DMS 273 treated with DMSO at 0.1 percent for 48 hours (cell line): ENCODE data around the gene HOXD13.
A peak's percentile ranks its signal among the peaks of the same experiment; 100 is the strongest.

Experiments
- DNase-seq: peaks from one replicate; lab custom pipeline; 2025; lab: John Stamatoyannopoulos, UW

The HOXD13 gene

DNA sequence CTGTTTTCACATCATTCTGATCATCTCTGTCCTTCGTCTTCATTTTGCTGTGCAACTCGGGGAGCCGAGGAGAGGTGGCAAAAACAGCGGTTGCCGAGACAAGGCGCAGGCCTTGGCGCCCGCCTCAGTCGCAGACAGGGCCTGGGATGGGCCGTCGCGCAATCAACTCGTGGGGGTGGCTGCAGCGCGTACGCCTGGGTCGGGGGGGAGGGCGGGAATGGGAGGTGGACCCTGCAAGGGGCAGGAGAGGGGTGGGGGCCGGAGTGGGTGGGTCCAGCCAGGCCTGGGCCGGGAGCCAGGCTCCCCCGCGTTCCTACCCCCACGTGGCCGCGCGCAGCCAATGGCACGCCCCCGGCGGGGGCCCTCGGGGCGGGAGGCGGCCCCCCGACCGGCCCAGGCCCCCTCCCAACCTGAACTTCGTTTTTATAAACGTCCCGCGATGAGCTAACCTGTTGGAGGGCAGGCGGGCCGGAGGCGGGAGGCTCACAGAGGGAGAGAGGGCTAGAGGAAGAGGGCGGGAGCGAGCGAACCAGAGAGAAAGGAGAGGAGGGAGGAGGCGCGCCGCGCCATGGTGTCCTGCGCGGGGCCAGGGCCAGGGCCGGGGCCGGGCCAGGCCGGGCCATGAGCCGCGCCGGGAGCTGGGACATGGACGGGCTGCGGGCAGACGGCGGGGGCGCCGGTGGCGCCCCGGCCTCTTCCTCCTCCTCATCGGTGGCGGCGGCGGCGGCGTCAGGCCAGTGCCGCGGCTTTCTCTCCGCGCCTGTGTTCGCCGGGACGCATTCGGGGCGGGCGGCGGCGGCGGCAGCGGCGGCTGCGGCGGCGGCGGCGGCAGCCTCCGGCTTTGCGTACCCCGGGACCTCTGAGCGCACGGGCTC is at the start of gene HOXD13:
HOXD13 (plus strand) TSS at position 452 of the 875 bp plus-strand sequence; CDS start at position 622, 170 bp downstream.
- DNase-seq: peak; percentile 9

- no peak for DNase-seq
These were observed 36.1 kb upstream of the HOXD13 start for GRCh38 chr2:176056406-176056805.

GRCh38 chr2:176063958-176064357 is 28.6 kb upstream of the HOXD13 start:
- peak; percentile 29 for DNase-seq

DNA sequence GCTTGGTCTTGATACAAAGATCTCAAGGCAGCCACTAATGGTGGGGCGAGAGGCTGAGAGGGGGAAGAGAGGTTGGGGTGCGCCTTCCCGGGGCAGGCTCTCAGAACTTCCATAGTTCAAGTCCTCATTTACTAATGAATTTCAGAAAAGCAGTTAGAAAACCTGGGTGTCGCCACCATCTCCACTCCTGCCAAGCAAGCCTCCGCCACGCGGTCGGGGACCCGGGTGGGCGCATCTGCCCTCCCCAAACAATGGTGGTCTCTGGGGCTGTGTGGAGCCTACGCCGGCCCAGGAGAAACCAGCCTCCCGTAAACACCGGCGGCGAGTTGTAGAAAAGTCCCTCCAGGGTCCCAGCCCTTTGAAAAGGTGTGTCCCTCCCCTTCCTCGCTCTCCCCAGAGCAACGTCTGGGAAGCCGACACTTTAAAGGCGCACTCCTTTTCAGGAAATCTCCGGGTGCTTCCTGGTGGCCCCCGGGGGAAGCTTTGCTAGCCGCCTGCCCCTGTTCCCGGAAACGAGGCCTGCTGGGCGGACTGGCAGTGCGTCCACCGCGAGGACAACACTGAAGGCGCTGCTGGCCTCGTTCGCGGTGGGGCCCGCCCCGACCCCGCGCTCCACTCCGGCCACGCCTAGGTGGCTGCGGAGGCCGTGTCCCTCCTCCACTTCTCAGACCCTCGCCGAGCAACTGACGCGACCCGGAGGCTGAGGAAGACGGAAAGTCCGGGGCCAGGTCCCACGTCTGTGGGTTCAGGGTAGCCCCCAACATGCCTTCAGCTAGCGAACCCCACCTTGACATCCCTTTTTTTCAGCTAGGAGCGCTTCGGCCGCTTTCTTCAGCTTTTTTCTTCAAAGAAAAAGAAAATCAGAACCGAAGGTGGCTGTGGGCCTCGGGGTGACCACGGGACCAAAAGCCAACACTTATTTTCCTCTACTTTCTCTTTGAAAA is 25.6 kb upstream of the HOXD13 start:
- no peak for DNase-seq

DNA sequence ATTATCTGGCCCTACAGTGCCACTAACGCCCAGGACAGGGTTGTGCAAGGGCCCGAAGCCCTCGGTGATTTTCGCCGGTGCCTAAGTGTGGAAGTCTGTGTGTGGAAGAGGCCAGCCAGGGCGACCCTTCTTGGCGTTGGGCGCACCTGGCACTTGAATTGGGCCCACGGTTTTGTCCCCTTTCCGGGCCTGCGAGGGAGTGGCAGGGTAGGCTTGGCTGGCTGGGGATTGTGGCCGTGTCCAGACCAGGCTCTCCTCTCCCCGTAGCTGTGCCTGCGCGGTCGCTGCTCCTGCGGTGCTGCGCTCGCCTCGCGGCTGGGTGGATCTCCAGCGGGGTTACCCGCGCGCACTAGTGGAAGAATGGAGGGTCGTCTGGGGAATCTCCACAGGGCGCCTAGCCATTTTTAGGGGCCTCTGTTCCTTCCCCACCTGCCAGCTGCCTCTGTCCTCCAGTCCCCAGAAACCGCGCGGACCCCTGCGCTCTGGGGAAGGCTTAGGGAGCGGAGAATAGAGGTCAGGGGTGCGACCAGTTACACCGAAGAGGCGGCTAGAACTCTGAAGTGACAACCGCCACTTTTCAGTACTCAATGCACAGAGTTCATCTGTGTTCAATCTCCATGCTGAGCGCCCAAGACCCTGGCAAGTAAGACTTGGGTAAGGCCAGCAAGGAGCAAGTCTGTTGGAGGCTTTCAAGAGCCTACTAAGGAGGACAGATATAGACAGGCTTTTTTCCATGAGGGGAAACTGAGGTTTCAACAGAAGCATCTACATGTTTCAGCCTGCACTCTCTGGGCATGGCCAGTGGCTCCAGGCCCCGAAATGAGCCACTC is 24.7 kb upstream of the HOXD13 start:
- no peak for DNase-seq

- DNase-seq: no peak
These were observed 24.1 kb upstream of the HOXD13 start for GRCh38 chr2:176068419-176068832.

GRCh38 chr2:176071330-176072291 is 20.9 kb upstream of the HOXD13 start:
- DNase-seq: no peak

GRCh38 chr2:176072292-176072669 is 20.2 kb upstream of the HOXD13 start:
- no peak for DNase-seq

DNA sequence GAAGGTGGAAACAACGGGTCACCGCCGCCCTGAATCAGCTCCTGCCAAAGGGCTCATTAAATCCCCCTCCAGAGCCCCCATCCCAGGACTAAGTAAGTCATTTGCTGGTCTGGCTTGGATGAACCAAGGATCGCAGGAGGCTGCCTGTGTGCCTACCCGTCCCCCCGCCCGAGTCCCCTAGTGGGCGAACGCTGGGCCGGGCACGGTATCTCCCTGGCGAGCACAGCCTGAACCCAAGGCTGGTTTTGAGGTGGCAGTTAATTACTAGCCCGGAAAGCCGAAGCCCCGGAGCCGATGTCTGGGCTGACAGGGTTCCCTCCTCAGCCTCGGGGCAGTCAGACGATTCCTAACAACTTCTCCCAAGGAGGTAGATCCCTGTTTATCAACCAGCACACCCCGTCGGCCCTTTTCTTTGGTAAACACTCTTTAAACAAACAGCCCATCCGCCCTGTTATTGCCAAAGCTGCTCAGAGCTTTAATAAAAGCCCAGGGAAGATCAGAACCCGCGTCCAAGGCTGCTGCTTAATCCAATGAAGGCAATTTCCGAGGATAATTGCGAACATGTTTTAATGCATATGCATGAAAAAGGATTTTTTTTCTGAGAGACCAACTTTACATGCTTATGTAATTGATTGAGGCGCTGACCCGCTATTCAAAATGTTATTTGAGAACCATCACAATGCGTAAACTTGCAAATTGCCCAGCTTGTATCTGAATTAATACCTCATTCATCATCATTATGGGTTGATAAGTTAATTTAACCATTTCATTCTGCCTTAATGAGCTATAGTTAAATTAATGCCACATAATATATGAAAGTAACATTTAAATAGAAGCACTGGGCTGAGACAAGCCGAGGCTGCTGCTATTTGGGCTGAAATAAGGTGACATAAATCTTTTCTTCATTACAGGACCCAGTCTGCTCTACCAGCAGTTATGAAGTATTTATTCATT is 19.3 kb upstream of the HOXD13 start:
- DNase-seq: no peak

DNA sequence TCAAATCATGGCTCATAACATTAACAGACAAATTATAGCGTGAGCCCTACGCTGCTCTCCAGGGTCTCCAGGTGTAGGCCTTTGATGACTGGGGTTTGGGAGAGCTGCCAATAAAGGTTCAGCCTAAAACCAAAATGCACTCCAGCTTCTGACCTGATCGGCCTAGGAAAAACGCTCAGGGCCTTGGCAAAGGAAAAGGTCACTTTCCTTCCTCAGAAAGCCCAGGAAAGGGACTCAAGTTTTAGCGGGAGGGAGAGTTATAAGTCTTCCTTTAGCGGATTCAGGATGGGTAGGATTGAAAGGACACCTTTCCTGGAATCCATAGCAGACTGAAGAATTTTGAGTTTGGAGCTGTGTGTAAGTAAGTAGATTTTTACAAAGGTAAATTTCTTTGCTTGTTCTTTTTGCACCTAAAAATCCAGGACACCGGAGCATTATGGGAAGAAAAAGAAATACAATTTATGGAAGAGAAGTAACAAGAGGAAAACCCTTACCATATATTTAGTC is 17.5 kb upstream of the HOXD13 start:
- DNase-seq: no peak

DNA sequence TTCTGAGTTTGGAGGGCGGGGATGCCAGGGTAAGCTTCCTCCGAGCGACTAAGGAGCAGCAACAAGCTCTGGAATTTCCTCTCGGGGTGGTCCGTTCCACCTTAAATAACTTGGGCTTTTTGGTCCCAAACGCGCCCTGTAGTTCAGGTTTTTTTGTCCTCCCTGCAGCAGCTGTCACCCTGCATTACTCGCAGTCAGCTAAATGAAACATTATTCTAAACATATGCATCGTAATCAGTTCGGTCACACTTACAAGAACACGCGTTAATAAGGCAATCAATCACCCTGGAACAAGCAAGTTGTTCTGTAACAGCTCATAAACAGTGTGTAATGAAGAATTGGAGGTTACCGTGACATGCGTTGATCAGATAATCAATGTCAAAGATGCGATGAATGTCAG is 17.0 kb upstream of the HOXD13 start:
- no peak for DNase-seq

- DNase-seq: no peak
These were observed 16.5 kb upstream of the HOXD13 start for GRCh38 chr2:176076063-176076462.

DNA sequence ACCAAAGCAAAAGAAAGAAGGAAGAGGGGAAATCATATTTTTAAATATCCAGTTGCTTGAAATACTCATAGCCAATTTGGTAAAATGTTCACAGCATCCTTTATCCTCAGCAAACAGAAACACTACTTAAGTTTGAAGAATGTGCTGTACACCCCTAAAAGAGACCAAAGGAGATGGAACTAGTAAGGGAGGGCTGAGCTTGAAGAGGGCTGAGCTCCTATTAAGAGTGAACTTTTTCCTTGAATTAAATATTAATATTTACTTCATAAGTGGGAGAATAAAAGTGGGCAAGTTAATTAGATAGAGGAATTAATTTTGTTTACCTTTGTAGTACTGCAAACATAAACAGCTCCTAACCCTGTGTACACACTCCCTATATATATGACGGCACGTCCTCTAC is 15.7 kb upstream of the HOXD13 start:
- no peak for DNase-seq

- DNase-seq: no peak
These were observed 13.8 kb upstream of the HOXD13 start for GRCh38 chr2:176078541-176079284.

DNA sequence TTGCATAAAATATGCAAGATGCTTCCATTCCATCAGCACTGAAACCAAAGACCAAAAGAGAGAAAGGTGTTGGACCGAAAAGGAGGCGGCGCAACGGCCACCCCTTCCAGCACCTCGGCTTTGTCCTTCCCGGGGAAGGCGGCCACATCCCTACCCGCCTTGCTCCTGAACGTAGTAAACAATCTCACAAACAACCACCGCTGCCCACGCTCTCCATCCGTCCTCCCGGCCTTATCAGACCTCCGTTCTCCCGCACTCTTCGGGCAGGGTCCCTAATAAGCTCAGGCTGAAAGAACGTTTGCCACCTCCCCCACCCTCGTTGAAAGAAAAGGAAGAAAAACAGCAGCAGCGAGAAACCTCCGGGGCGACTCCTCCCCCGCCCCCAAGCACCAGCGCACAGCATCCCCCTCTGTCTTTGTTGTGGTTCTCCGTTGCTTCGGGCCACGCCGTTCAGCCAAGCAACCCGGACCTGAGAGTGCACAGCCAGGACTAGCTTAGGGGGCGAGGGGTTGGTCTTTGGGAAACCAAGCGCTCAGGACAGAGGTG is 13.2 kb upstream of the HOXD13 start:
- DNase-seq: no peak

DNA sequence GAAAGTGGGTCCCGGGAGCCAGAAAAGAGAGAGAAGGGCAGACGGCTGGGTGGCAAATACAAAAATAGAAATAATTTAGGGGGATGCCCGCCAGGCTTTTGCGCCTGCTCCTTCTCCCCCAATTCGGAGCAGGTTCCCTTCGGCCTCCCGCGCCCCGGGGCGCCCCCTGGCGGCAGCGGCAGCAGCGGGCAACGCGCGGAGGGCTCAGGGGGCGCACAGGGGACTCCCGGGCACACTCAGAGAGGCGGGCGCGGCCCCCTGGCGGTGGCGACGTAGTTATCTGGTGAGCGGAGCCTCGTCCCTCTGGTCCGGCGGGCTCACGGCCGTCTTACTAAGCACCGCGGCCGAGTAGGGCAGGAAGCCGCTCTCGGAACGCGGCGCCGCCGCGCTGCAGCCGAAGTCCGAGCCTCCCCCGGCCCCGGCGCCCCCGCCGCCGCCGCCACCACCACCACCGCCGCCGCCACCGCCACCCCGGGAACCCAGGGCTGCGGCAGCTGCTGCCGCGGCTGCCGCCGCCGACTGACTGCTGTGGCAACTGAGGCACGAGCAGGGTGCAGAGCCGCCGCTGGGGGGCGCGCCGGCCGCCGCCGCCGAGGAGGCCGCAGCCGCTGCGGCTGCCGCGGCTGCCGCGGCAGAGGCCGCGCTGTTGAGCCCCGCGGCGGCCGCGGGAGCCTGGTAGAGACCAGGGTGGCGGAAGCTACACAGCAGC is 12.5 kb upstream of the HOXD13 start:
- DNase-seq: no peak

DNA sequence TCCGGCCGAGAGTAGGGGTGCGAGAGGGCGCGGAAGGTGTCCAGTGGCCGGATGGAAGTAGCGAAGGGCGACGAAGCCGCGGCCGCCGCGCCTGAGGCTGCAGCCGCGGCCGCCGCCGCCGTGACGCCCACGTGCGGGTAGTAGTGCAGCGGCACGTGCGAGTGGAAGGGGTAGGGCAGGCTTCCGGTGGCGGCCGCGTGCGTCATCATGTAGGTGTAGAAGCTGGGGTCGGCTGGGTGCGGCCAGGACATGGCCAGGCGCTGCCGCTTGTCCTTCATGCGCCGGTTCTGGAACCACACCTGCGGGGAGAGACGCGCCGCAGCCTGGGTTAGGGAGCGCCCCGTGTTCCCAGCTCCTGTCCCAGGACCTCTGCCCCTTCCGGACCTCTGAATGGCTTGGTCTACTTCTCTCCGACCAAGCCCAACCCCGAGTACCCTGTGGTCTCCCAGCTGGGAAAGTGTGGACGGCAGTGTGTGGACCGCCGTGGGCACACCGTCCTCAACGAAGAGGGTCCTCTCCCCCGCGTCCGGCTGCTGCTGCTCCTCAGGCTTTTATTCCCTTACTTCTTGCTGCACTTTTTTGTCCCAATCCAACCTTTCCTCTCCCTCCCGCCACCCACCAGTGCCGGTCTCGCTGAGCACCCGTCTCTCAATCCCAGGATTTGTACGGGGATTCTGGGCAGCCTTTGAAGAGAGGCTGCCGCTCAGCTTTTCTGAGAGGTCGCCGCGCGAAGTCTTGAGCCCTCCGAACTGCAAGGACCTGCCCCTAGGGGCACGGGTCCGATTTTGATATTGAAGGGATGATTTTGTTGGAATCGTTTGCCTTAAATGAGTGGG is 11.8 kb upstream of the HOXD13 start:
- DNase-seq: no peak
